HEK293T (cell line): ENCODE results near the gene POLR3C.

Source experiments
- CTCF ChIA-PET: fragments of 350-600 bp; formaldehyde crosslinking; extraction: SDS; loops from one replicate; lab custom pipeline; 2021; ENCODE audit warnings: antibody characterized with exemption, inconsistent platforms; lab: Yijun Ruan, JAX
- POLR2A ChIA-PET: fragments of 350-600 bp; formaldehyde crosslinking; extraction: SDS; loops from one replicate; lab custom pipeline; 2020; ENCODE audit warnings: antibody characterized with exemption, inconsistent platforms; lab: Yijun Ruan, JAX
- DNase-seq: peaks from one replicate; pipeline ENCODE4 v3.0.0; 2012; ENCODE audit warnings: mixed read lengths; ENCODE audit errors: extremely low spot score
- ARNT ChIP-seq: fragments of 450-650 bp; IDR thresholded peaks from 2 replicates; pipeline ENCODE4 v1.6.1; 2017; ENCODE audit warnings: mild to moderate bottlenecking
- BHLHE40 ChIP-seq: fragments of 450-650 bp; IDR thresholded peaks from 2 replicates; pipeline ENCODE4 v1.6.1; 2016; ENCODE audit warnings: mild to moderate bottlenecking, moderate library complexity, borderline replicate concordance
- CTBP1 ChIP-seq: fragments of 450-650 bp; IDR thresholded peaks from 2 replicates; pipeline ENCODE4 v1.6.1; 2016; ENCODE audit warnings: borderline replicate concordance
- ELF4 ChIP-seq: fragments of 450-650 bp; IDR thresholded peaks from 2 replicates; pipeline ENCODE4 v1.6.1; 2017; ENCODE audit warnings: antibody characterized with exemption
- FOXA1 ChIP-seq: fragments of 450-650 bp; IDR thresholded peaks from 2 replicates; pipeline ENCODE4 v1.6.1; 2016; ENCODE audit warnings: mild to moderate bottlenecking
- FOXK2 ChIP-seq: fragments of 450-650 bp; IDR thresholded peaks from 2 replicates; pipeline ENCODE4 v1.6.1; 2016; ENCODE audit warnings: mild to moderate bottlenecking
- FOXM1 ChIP-seq: fragments of 450-650 bp; IDR thresholded peaks from 2 replicates; pipeline ENCODE4 v1.6.1; 2017; ENCODE audit warnings: mild to moderate bottlenecking, borderline replicate concordance
- HDGF ChIP-seq: fragments of 450-650 bp; IDR thresholded peaks from 2 replicates; pipeline ENCODE4 v1.6.1; 2017; ENCODE audit warnings: antibody characterized with exemption, borderline replicate concordance
- L3MBTL2 ChIP-seq: fragments of 450-650 bp; conservative IDR thresholded peaks from 2 replicates; pipeline ENCODE4 v1.6.1; 2016; ENCODE audit warnings: mild to moderate bottlenecking
- LEF1 ChIP-seq: fragments of 450-650 bp; IDR thresholded peaks from 2 replicates; pipeline ENCODE4 v1.6.1; 2017; ENCODE audit warnings: mild to moderate bottlenecking, borderline replicate concordance
- NFRKB ChIP-seq: fragments of 450-650 bp; IDR thresholded peaks from 2 replicates; pipeline ENCODE4 v1.6.1; 2016; ENCODE audit warnings: mild to moderate bottlenecking, moderate library complexity
- PKNOX1 ChIP-seq: fragments of 450-650 bp; IDR thresholded peaks from 2 replicates; pipeline ENCODE4 v1.6.1; 2016
- SP1 ChIP-seq: fragments of 450-650 bp; IDR thresholded peaks from 2 replicates; pipeline ENCODE4 v1.6.1; 2017
- SUZ12 ChIP-seq: fragments of 450-650 bp; IDR thresholded peaks from 2 replicates; pipeline ENCODE4 v1.6.1; 2016; ENCODE audit warnings: mild to moderate bottlenecking
- TARDBP ChIP-seq: fragments of 450-650 bp; IDR thresholded peaks from 2 replicates; pipeline ENCODE4 v1.6.1; 2016
- ZNF384 ChIP-seq: fragments of 450-650 bp; IDR thresholded peaks from 2 replicates; pipeline ENCODE4 v1.6.1; 2016

POLR3C gene

GRCh38 chr1:145857170-145857569 is 33.2 kb downstream of the POLR3C start:
- POLR2A ChIA-PET: interaction anchor here (1.1 to 4.7 kb wide), 3 partner anchors 11 to 62 kb away, joined by 4 to 86 read pairs (median 10); partner anchors contain the start of genes NUDT17, PEX11B, POLR3C and RNF115
- DNase-seq: no peak
- CTCF ChIA-PET: interaction anchor here (1.6 to 5.6 kb wide), 2 partner anchors 11 to 122 kb away, joined by 3 to 97 read pairs; partner anchors contain the start of gene NUDT17
- no peak for TF ChIP-seq PKNOX1
- TF ChIP-seq NFRKB: no peak
- no peak for TF ChIP-seq ZNF384
- no peak for TF ChIP-seq TARDBP
- no peak for TF ChIP-seq ELF4
- no peak for TF ChIP-seq SUZ12
- TF ChIP-seq BHLHE40: no peak
- no peak for TF ChIP-seq SP1

- ChIA-PET POLR2A (interaction anchor here (0.8 to 4.7 kb wide), 29 partner anchors 8 to 194 kb away, joined by 3 to 86 read pairs (median 8); partner anchors contain the start of genes ANKRD34A, ANKRD35, LIX1L and NUDT17), CTCF (interaction anchor here (0.6 to 5.6 kb wide), 8 partner anchors 12 to 149 kb away, joined by 3 to 97 read pairs (median 3); partner anchors contain the start of gene NUDT17)
- TF ChIP-seq PKNOX1 (no peak), LEF1 (no peak), BHLHE40 (no peak), ELF4 (no peak), L3MBTL2 (no peak), FOXM1 (no peak), SUZ12 (no peak), CTBP1 (no peak), ZNF384 (no peak), NFRKB (no peak), SP1 (no peak), HDGF (no peak), TARDBP (no peak), FOXA1 (no peak)
- peak; percentile 70 for DNase-seq
Measured at GRCh38 chr1:145858238-145858900, 34.4 kb downstream of the POLR3C start.

GRCh38 chr1:145858901-145859490 is 35.0 kb downstream of the POLR3C start, which contains the start of gene PIAS3:
Gene PIAS3, minus strand, starts transcription at chr1:145859081. Its CDS starts 91 bp downstream, at chr1:145858990.
- ChIA-PET CTCF (interaction anchor here (0.6 to 5.6 kb wide), 10 partner anchors 12 to 155 kb away, joined by 3 to 97 read pairs (median 3); partner anchors contain the start of genes ITGA10 and NUDT17), POLR2A (interaction anchor here (0.8 to 4.7 kb wide), 31 partner anchors 9 to 193 kb away, joined by 3 to 86 read pairs (median 7); partner anchors contain the start of genes ANKRD34A, ANKRD35, LIX1L and NUDT17)
- peak; percentile 98 for DNase-seq
- TF ChIP-seq FOXM1 (0 out of 2 replicates have a peak, but pooled peaks have one; percentile 3), TARDBP (no peak), HDGF (peak; percentile 86)

GRCh38 chr1:145859491-145860023 is 35.6 kb downstream of the POLR3C start:
- POLR2A ChIA-PET: interaction anchor here (0.7 to 4.7 kb wide), 28 partner anchors 8 to 178 kb away, joined by 3 to 86 read pairs (median 8); partner anchors contain the start of genes ANKRD34A, ANKRD35, LIX1L and NUDT17
- CTCF ChIA-PET: interaction anchor here (0.9 to 5.6 kb wide), 8 partner anchors 13 to 154 kb away, joined by 3 to 97 read pairs (median 3); partner anchors contain the start of genes ITGA10 and NUDT17
- DNase-seq: peak; percentile 93
- TF ChIP-seq ELF4 (no peak), FOXM1 (peak; percentile 69; the same call in 1 of the 2 replicates), FOXK2 (no peak), BHLHE40 (no peak), HDGF (no peak), SUZ12 (no peak), L3MBTL2 (peak; percentile 58), CTBP1 (no peak), NFRKB (no peak), SP1 (no peak), TARDBP (no peak), ZNF384 (no peak), LEF1 (no peak), ARNT (no peak), PKNOX1 (no peak), FOXA1 (no peak)

- DNase-seq: no peak
- POLR2A ChIA-PET: no interaction called here
- CTCF ChIA-PET: interaction anchor here (0.6 to 1.7 kb wide), 3 partner anchors 16 to 126 kb away, joined by 4 to 7 read pairs (median 6); partner anchors contain the start of gene NUDT17
- TF ChIP-seq BHLHE40 (no peak), L3MBTL2 (no peak), LEF1 (no peak), FOXA1 (no peak), FOXK2 (no peak), NFRKB (no peak), ELF4 (no peak), SP1 (no peak), SUZ12 (no peak), FOXM1 (no peak), ZNF384 (no peak), ARNT (no peak)
Measured at GRCh38 chr1:145863282-145864018, 39.5 kb downstream of the POLR3C start.
